ENCODE measurements around the gene CIDEB.
A peak's percentile ranks its signal among the peaks of the same experiment; 100 is the strongest.
"Not testable (repeated sequence)": the region's sequence is repeated elsewhere in the genome, so short reads cannot be mapped to it uniquely, and the experiment has no call there.

The CIDEB gene

GRCh38 chr14:24332268-24332993 is 24.7 kb upstream of the CIDEB start:
- DNase-seq (ENCODE audit: low spot score): peak; percentile 23

- DNase-seq (ENCODE audit: low spot score): no peak
These were observed 24.0 kb upstream of the CIDEB start for GRCh38 chr14:24331731-24332267.

GRCh38 chr14:24330973-24331674 is 23.3 kb upstream of the CIDEB start:
- DNase-seq (ENCODE audit: low spot score): no peak

GRCh38 chr14:24329736-24330135 is 22.0 kb upstream of the CIDEB start:
- no peak for DNase-seq (ENCODE audit: low spot score)

- DNase-seq (ENCODE audit: low spot score): no peak
These were observed 21.4 kb upstream of the CIDEB start for GRCh38 chr14:24329073-24329663.

GRCh38 chr14:24327914-24328313 is 20.1 kb upstream of the CIDEB start:
- DNase-seq (ENCODE audit: low spot score): not testable (repeated sequence)

GRCh38 chr14:24327303-24327702 is 19.5 kb upstream of the CIDEB start:
- DNase-seq (ENCODE audit: low spot score): no peak

- DNase-seq (ENCODE audit: low spot score): no peak
These were observed 18.2 kb upstream of the CIDEB start for GRCh38 chr14:24325963-24326362.

- DNase-seq (ENCODE audit: low spot score): no peak
These were observed 17.3 kb upstream of the CIDEB start for GRCh38 chr14:24325041-24325530.

- no peak for DNase-seq (ENCODE audit: low spot score)
These were observed 16.2 kb upstream of the CIDEB start for GRCh38 chr14:24324024-24324423.

- no peak for DNase-seq (ENCODE audit: low spot score)
These were observed 15.6 kb upstream of the CIDEB start for GRCh38 chr14:24323341-24323740.

- DNase-seq (ENCODE audit: low spot score): no peak
These were observed 14.9 kb upstream of the CIDEB start for GRCh38 chr14:24322672-24323071.

GRCh38 chr14:24321212-24321975 is 13.6 kb upstream of the CIDEB start:
- no peak for DNase-seq (ENCODE audit: low spot score)

GRCh38 chr14:24317141-24317928 is 9.6 kb upstream of the CIDEB start:
- peak; percentile 42 for DNase-seq (ENCODE audit: low spot score)

GRCh38 chr14:24316597-24316950 is 8.8 kb upstream of the CIDEB start:
- DNase-seq (ENCODE audit: low spot score): no peak

- DNase-seq (ENCODE audit: low spot score): no peak
These were observed 8.2 kb upstream of the CIDEB start for GRCh38 chr14:24315807-24316596.

- DNase-seq (ENCODE audit: low spot score): no peak
These were observed 7.5 kb upstream of the CIDEB start for GRCh38 chr14:24315243-24315806.

- DNase-seq (ENCODE audit: low spot score): no peak
These were observed 6.8 kb upstream of the CIDEB start for GRCh38 chr14:24314377-24315193.

GRCh38 chr14:24313913-24314312 is 6.1 kb upstream of the CIDEB start:
- no peak for DNase-seq (ENCODE audit: low spot score)
